GM15510 (cell line): Measurements from ENCODE around the gene TTLL1.

Experiments used
- POLR2A ChIP-seq: IDR thresholded peaks from 3 replicates; pipeline ENCODE4 v1.6.1; 2011; ENCODE audit warnings: borderline replicate concordance; ENCODE audit not compliant: insufficient read length; ENCODE audit errors: extremely low read depth

Gene TTLL1

DNA sequence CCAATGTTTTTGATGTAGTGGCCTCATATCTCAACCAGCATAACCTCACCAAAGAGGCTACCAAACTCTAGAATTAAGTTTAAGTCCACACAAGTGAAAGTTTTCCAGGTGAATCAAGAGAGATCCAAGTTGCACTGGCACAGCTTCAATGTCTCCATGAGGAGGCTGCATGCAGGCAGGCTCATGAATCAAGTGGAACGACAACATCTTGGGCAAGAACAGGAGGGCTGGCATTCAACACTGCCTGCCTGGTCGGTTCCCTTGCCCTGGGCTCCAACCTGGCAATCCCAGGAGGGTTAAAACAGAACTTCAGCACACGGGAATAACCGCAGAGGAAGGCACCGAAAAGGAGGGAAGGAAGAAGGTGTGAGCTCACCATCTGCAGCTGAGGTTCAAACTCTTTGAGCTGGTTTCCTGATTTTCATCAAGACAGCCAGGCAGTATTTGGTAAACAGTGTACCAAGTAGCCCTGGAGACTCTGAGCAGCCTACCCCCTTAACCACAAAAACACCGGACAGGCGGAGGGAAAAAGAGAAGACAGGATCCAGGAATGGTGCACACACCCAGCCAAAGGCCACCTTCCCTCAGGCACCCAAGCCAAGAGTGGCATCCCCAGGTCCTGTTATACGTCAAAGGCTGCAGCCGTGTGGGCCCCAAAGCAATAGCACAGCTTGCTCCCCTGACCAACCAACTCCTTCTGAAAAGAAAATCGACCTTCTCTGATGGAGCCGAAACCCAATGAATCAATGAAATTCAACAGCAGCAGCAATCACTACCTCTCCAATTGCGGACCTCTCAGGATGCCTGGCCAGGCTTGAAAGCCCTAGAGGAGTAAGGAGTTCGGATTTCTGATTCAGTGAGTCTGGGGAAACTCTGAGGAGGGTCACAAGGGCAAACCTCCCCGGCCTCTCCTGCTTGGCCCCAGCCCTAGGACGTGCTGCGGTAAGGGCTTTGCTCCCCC is 75.6 kb downstream of the TTLL1 start:
- TF ChIP-seq POLR2A, result no peak

DNA sequence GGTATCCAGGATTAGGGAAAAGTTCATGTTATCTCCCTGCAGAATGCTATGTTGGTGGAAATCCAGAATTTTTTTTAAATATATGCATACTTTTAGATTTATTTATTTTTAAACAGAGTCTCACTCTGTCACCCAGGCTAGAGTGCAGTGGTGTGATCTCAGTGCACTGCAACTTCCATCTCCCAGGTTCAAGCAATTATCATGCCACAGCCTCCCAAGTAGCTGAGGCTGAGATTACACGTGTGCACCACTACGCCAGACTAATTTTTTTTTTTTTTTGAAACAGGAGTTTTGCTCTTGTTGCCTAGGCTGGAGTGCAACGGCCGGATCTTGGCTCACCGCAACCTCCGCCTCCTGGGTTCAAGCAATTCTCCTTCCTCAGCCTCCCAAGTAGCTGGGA is 76.8 kb downstream of the TTLL1 start:
- TF ChIP-seq POLR2A, result no peak

DNA sequence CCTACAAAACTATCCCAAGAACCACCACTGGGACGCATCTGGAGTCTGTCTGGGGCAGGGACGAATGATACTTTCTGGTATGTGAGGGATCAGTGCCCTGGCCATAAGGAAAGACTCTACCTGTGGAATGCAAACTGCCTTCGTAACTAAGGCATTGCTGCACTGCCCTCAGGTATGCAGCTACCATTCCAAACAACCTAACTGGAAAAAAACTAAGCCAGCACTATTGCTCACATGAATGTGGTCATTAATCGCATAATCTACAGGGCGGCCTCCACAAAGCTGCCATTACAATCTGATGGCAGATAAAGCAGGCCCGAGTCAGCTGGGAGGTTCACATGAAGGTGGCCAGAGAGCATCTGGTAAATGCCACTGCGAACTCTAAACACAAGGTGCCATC is 78.1 kb downstream of the TTLL1 start:
- no peak for TF ChIP-seq POLR2A

DNA sequence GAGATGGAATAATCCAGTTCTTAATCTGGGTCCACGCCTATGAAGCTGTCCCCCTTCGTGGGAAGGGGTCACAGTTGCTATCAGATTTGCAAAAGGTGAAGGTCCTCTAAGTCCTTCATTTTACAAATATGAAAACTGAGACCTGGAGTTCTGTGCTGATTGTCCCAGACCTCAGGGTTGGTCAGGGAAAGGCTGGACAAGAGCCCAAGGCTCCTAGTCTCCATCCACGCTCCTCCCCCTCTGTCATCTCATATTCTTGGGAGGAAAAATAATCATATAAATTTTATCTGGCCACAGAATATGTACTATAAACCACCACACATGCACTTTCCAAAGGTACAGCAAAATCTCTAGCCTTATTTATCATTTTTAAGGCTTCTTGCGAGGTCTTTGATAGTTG is 79.7 kb downstream of the TTLL1 start:
- no peak for TF ChIP-seq POLR2A

DNA sequence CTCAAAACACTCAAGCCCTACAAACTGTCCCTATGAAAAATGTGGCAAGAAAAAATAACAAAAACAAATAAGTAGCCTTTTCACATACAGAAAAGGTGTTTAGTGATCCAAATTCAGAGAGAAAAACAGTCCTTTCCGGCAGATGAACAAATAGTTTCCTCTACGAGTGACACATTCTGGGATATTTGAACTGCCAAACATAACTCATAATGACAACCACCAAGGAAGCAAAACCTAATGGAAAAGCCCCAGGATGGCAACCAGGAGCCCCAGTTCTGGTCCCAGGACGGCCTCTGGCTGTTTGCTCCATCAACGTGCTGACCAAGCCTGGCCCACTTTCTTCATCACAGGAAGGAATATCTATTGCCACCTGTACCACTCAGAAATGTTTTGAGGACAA is 80.3 kb downstream of the TTLL1 start:
- TF ChIP-seq POLR2A, result no peak

DNA sequence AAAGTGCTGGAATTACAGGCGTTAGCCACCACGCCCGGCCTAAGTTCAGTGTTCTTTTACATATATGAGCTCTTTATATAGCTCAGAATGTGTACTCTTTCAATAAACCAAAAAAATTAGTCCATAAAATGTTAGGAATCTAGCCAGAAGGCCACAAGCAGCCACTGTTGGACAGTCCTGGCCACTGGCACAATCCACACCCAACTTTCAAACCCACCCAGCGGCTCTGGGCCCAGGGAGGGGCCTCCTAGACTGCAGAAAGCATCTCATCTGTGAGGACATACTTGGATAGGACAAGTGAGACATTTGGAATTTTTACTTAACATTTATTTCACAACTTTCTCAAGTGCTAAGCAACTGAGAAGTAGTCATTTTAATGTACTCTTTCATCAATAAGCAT is 80.7 kb downstream of the TTLL1 start:
- no peak for TF ChIP-seq POLR2A

DNA sequence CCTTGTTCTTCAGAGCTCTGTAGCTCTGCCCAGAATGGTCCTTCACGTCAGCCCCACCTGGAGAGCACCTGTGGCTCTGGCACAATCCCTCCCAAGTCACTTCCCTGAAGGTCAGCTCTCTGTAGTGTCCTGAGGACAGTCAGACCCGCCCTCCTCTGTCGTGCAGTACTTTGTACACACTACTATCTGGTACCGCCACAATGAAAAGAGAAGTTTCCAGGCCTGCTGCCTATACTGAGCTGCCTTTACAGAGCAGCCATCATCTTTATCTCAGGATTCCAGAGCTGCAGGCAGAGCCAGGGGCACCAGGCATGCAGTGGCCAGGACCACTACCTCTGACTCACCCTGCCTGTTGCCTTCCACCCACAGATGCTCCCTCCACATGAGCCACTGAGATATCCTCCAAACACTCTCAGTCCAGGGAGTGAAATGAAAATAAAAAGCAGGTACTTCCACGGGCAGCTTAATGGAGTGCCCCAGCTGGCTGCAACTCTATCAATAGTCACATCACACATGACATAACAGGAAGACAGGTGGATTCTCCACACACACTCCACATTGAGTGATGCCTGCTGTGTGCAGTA is 81.6 kb downstream of the TTLL1 start:
- TF ChIP-seq POLR2A, result no peak

DNA sequence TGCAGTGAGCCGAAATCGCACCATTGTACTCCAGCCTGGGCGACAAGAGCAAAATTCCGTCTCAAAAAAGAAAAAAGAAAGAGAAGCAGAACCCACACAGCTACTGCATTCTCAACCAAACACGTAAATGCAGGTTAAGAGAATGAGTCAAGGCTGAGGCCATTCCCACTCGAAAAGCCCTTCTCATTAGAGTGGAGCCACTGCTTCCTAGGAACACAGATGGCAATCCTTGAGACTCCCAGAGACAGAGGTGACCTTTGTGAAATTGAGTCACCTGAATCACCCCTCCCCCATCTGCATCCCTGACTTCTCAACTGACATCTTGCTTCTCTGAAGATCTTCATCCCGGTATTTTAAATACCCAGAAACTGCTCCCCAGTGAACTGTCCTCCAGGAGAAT is 82.4 kb downstream of the TTLL1 start:
- TF ChIP-seq POLR2A, result no peak

DNA sequence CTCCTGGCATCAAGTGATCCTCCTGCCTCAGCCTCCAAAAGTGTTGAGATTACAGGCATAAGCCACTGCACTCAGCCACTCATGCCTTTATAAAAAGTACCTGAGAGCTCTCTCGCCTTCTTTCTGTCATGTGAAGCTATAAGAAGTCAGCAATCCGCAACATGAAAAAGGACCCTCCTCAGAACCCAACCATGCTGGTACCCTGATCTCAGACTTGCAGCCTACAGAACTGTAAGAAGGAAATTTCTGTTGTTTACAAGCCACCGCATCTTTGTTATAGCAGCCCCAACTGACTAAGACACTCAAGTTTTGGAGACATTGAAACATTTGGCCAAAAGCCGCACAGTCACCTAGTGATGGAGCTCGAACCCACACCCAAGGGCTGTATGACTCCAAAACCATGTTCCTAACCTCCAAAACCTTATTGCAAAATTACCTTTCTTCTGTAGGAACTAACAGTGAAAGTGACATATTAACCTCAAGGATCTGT is 83.1 kb downstream of the TTLL1 start:
- TF ChIP-seq POLR2A, result no peak

DNA sequence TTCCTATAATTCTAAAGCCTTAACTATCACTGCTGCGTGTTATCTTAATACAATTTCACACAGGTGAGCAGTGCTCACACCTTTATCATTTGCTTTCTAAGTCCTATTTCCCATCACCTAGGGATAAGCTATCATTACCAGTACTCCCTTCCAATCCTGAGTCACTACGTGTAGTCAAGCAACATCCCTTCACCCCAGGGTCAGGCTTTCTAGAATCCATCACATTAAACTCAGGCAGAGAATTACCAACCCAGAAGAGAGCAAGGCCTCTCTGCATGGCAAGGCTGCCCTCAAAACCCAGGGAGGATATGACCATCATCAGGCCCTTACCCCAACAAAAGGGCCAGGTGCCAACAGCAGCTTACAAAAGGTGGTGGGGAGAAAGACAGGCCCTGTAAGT is 84.1 kb downstream of the TTLL1 start:
- no peak for TF ChIP-seq POLR2A

DNA sequence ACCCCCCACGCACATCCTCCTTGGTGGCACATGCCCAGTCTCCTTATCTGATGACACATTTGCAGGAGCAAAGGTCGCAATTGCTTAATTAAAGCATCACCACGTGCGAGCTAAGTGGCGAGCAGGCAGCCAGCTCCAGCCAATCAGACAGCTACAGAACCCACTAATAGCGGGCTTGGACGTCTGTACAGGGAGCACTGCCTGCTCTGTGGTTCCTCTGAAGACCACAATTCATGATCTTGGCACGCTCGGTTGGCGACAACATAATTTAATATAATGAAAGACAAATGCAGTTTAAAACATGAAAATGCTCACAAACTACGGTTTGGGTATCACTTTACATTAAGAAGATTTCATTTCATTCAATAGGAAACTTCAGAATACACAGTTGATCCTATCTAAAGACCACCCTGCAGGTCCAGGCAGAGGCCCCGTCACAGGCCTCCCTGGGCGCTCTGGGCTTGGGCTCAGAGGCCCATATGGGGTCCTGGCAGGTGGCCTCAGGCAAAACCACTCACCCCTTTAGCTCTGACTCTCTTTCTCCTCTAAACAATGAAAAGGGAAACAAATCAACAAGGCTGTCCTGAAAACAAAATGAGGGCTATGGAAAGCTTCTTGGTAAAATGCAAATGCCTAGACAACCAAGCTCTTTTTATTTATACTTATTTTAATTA is 84.7 kb downstream of the TTLL1 start:
- no peak for TF ChIP-seq POLR2A

DNA sequence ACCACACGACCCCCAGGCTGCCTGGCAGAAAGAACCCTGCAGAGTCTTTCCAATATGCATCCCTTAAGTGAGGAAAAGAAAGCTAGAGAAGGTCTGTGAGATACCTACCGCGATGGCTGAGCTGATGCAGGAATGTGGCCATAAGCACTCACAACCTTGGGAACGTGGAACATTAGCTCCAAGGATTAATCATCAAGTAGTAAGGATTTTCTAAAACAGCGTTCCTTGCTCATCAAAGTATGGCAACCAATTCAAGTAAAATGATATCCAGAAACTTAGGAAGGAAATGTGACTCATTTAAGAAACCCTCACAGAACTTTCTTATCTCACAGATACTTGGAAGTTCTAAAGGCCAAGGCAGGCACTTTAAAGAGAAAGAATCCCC is 87.0 kb downstream of the TTLL1 start:
- no peak for TF ChIP-seq POLR2A

DNA sequence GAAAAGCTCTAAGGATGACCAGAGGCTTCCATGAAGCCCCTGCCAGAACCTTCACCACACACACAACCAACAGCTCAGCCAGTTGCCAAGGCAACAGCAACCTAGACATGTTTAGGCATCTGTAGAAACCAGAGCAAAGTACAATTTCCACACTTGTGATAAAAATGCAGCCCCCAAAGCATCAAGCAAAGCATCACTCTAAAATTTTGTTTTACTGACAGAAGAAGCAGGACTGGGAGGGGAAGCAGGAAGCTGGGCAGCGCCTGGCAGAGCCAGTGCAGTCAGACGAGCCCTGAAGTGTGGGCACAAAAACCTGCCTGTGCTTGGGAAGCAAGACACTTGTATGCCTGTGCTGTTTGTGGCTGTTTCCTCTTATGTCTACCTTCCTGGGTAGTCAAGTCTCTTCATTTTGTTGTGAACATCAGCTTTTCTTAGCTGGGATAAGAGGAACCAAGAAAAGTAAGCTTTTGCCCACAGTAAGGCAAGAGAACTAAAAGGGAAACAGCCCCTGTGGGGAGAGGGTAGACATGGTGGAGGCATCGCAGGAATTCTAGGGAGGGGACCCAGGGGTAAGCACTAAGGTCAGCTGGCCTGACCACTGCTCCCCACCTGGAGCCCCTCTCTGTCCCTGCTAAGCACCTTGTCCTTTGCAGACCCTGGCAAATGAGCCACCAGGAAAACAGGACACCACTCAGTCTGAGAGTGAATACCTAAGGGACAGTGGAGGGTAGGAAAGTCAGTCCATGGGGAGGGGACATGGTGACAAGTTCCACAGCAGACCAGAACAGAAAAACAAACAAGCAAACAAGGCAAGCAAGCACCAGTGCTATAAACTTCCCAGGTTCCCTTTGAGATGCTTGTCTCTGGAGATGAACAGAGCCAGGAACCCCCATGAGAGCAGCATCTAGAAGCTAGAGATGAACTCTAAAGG is 87.7 kb downstream of the TTLL1 start:
- TF ChIP-seq POLR2A, result no peak

DNA sequence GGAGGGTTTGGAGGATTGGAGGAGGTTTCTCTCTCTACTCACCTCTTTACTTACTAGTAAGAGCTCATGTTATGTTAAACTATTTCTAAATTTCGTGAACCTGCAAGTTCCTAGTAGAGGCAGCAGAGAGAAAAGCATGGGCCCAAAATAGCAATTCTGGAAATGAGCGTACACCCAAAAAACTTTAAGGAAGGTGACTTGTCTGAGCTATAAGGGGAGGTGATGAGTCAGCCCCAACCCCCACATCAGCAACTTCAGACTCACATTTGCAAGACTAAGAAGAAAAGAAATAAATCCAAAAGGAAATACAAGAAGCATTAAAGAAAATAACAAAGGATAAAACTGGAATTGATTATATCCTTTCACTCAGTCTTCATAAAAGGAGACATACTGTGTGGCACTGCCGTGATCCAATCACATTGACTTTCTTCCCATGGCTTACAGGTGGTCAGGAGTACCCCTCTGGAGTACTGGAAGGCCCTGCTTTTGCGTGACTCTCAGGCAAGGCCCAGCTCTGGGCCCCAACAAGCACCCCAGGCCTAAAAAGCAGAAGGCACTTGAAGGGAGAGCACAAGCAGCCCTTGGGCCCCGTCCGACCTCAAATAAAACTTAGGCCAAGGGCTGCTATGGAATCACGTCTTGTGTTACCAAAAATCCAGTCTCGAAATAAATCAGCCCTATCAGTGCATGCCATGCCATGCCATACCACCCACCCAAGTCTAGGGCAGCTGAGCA is 88.6 kb downstream of the TTLL1 start:
- no peak for TF ChIP-seq POLR2A
